AG09319 (cell line): Measurements from ENCODE around the gene GRAMD1B.

Experiments
- DNase-seq: peaks from one replicate; pipeline ENCODE4 v3.0.0-alpha.2; 2010; ENCODE audit warnings: low read depth; ENCODE audit errors: extremely low read depth
- CTCF ChIP-seq: IDR thresholded peaks from 2 replicates; pipeline ENCODE4 v1.5.1; 2011; ENCODE audit warnings: low read depth, mild to moderate bottlenecking, inconsistent platforms, low read length, moderate library complexity

The GRAMD1B gene

GRCh38 chr11:123581651-123582399, 151.8 kb downstream of the GRAMD1B start:
- TF ChIP-seq CTCF, result no peak
- DNase-seq, result no peak

GRCh38 chr11:123582992-123583504, 153.0 kb downstream of the GRAMD1B start:
- no peak for TF ChIP-seq CTCF
- DNase-seq, result no peak

- TF ChIP-seq CTCF, result no peak
Observed at GRCh38 chr11:123584186-123584585, 154.1 kb downstream of the GRAMD1B start.

GRCh38 chr11:123584737-123585136, 154.7 kb downstream of the GRAMD1B start:
- DNase-seq, result no peak

More at GRCh38 chr11:123584186-123584585, 154.1 kb downstream of the GRAMD1B start:
- DNase-seq, result no peak

GRCh38 chr11:123585206-123585605, 155.1 kb downstream of the GRAMD1B start:
- no peak for TF ChIP-seq CTCF
- no peak for DNase-seq

More at GRCh38 chr11:123584737-123585136, 154.7 kb downstream of the GRAMD1B start:
- no peak for TF ChIP-seq CTCF

- TF ChIP-seq CTCF, result no peak
- no peak for DNase-seq
Observed at GRCh38 chr11:123585706-123586105, 155.6 kb downstream of the GRAMD1B start.

GRCh38 chr11:123586568-123586967, 156.5 kb downstream of the GRAMD1B start:
- DNase-seq, result no peak
- TF ChIP-seq CTCF, result no peak
